Activated B cell treated with CpG ODN at 0.5 μM for 24 hours (primary cell): ENCODE measurements around the gene RNF175. TPM values are rescaled to one million over a fixed set of nuclear protein-coding genes. Genes with fewer than 3 reads are reported as not detected.

Experiments used
- ATAC-seq: fragments of 200-7000 bp; cut with Tn5 transposase; one replicate; pipeline ENCODE4 v1.10.0; 2021; ENCODE audit warnings: low read depth, mild to moderate bottlenecking, moderate library complexity
- CTCF ChIA-PET: fragments of 350-600 bp; sonication (Branson Sonifier 250); formaldehyde crosslinking; loops from one replicate; lab custom pipeline; 2021; ENCODE audit warnings: antibody characterized with exemption; lab: Charles Lee
- POLR2A ChIA-PET: fragments of 350-600 bp; sonication (Branson Sonifier 250); formaldehyde crosslinking; loops from one replicate; lab custom pipeline; 2021; ENCODE audit warnings: antibody characterized with exemption; lab: Charles Lee
- DNase-seq: peaks from one replicate; pipeline ENCODE4 v3.0.0; 2022
- H3K27ac Mint-ChIP-seq: one replicate; pipeline ENCODE4 v1.8.0; 2020; ENCODE audit warnings: mixed read lengths
- H3K27me3 Mint-ChIP-seq: one replicate; pipeline ENCODE4 v1.8.0; 2021; ENCODE audit warnings: mixed read lengths
- H3K36me3 Mint-ChIP-seq: one replicate; pipeline ENCODE4 v1.8.0; 2021; ENCODE audit warnings: low read depth, mixed read lengths
- H3K4me1 Mint-ChIP-seq: one replicate; pipeline ENCODE4 v1.8.0; 2021; ENCODE audit warnings: mixed read lengths
- H3K4me3 Mint-ChIP-seq: one replicate; pipeline ENCODE4 v1.8.0; 2020; ENCODE audit warnings: mild to moderate bottlenecking, mixed read lengths
- H3K9me3 Mint-ChIP-seq: one replicate; pipeline ENCODE4 v1.8.0; 2020; ENCODE audit warnings: mixed read lengths
- CTCF ChIP-seq: fragments of 200-600 bp; IDR thresholded peaks from one replicate; pipeline ENCODE4 v1.8.0; 2022; ENCODE audit warnings: antibody characterized with exemption, mild to moderate bottlenecking
- intact Hi-C: fragments of 100-400 bp; cut with micrococcal nuclease; formaldehyde crosslinking; loops from one replicate; pipeline ENCODE4 v1.15.1; 2024
- total RNA-seq: library from RNA; stranded (reverse); gene quantifications from 2 replicates; pipeline ENCODE4 v1.2.3, GENCODE V29; 2022

The RNF175 gene
- total RNA-seq, 1 donor from 2014 or later, result not detected

- Mint-ChIP-seq H3K4me1 (peaks cover 48% of the 10 kb centered on the region), H3K4me3 (peak overlapping the region; percentile 81), H3K27me3 (peaks cover 77% of the 10 kb centered on the region), H3K9me3 (no peaks in the 10 kb centered on the region), H3K36me3 (no peaks in the 10 kb centered on the region), H3K27ac (no peak overlapping the region)
- DNase-seq (no peak), ATAC-seq (no peak)
- no peak for TF ChIP-seq CTCF
- intact Hi-C loops, result loop anchor here (5.0 kb wide), 1 partner anchor 700 kb away; the partner anchor contains the start of gene DCHS2
- ChIA-PET CTCF (no interaction called here), POLR2A (no interaction called here)
These were observed 32.2 kb upstream of the RNF175 start for GRCh38 chr4:153791746-153792617.

DNA sequence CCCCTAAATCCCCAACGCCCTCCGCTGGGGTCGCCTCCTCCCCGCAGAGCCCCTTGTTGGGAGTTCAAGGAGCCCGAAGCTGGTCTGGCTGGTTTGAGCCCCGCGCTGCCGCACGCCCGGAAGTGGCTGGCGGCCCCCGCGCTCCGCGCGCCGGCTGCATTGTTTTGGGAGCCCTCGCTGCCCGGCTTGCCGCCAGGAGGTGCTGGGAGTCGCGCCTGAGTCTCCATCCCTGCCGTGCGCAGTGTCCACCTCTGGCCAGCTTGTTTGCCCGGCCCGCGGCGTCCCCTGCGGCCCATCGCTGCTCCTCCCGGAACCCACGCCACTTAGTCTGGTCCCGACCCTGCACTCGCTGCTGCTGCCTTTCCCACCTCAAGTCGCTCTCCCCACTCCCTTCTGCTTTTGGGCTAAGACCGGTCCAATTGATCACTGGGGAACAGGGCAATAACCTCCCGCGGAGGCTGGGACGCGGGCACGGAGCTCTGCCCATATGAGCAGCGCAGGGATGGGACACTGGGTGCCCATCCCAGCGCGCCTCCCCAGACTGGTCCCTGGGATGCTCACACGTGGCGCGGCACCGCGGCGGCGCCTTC is 31.2 kb upstream of the RNF175 start:
- POLR2A ChIA-PET, result no interaction called here
- CTCF ChIA-PET, result no interaction called here

GRCh38 chr4:153790500-153790865 is 30.7 kb upstream of the RNF175 start:
- Mint-ChIP-seq H3K27ac (no peak overlapping the region), H3K4me1 (peaks cover 48% of the 10 kb centered on the region), H3K4me3 (peak overlapping the region; percentile 55), H3K9me3 (no peaks in the 10 kb centered on the region), H3K36me3 (no peaks in the 10 kb centered on the region), H3K27me3 (peaks cover 79% of the 10 kb centered on the region)
- intact Hi-C loops, result loop anchor here (5.0 kb wide), 1 partner anchor 702 kb away; the partner anchor contains the start of gene DCHS2
- ATAC-seq (no peak), DNase-seq (no peak)
- CTCF ChIA-PET, result no interaction called here
- TF ChIP-seq CTCF, result no peak
- POLR2A ChIA-PET, result no interaction called here

More for the DNA sequence above, 31.2 kb upstream of the RNF175 start:
- Mint-ChIP-seq H3K27ac (no peak overlapping the region), H3K4me3 (peak overlapping the region; percentile 81), H3K27me3 (peaks cover 80% of the 10 kb centered on the region), H3K4me1 (peaks cover 48% of the 10 kb centered on the region), H3K9me3 (no peaks in the 10 kb centered on the region), H3K36me3 (no peaks in the 10 kb centered on the region)
- no peak for TF ChIP-seq CTCF
- DNase-seq, result no peak
- ATAC-seq, result peak; percentile 45
- intact Hi-C loops, result loop anchor here (5.0 kb wide), 1 partner anchor 701 kb away; the partner anchor contains the start of gene DCHS2

- H3K4me1 Mint-ChIP-seq, result peaks cover 48% of the 10 kb centered on the region
- POLR2A ChIA-PET, result no interaction called here
- peak; percentile 14 for ATAC-seq
- peak overlapping the region; percentile 55 for H3K4me3 Mint-ChIP-seq
- DNase-seq, result no peak
- peaks cover 77% of the 10 kb centered on the region for H3K27me3 Mint-ChIP-seq
- CTCF ChIA-PET, result no interaction called here
- H3K27ac Mint-ChIP-seq, result no peak overlapping the region
- intact Hi-C loops, result loop anchor here (5.0 kb wide), 1 partner anchor 702 kb away; the partner anchor contains the start of gene DCHS2
- no peaks in the 10 kb centered on the region for H3K9me3 Mint-ChIP-seq
- no peak for TF ChIP-seq CTCF
- no peaks in the 10 kb centered on the region for H3K36me3 Mint-ChIP-seq
These were observed 30.1 kb upstream of the RNF175 start for GRCh38 chr4:153789741-153790499.
